Stimulated activated CD8-positive, alpha-beta memory T cell treated with anti-CD3 and anti-CD28 coated beads, Interleukin-15, amount 100 ng/mL, for 24 hours (primary cell): ENCODE measurements around the gene CALM3.
"Not testable (repeated sequence)": the region's sequence is repeated elsewhere in the genome, so short reads cannot be mapped to it uniquely, and the experiment has no call there.

Experiments used
- DNase-seq: peaks from one replicate; pipeline ENCODE4 v3.0.0-alpha.2; 2020; ENCODE audit warnings: low read depth

The CALM3 gene

GRCh38 chr19:46601318-46602224, at the start of gene CALM3:
Gene CALM3 (plus strand): TSS chr19:46601330. CDS start chr19:46601435, 105 bp downstream.
- no peak for DNase-seq

- no peak for DNase-seq
Measured at GRCh38 chr19:46552891-46553290, 48.2 kb upstream of the CALM3 start.

- no peak for DNase-seq
Measured at GRCh38 chr19:46554161-46554560, 47.0 kb upstream of the CALM3 start.

GRCh38 chr19:46555628-46556280, 45.4 kb upstream of the CALM3 start:
- DNase-seq, result no peak

GRCh38 chr19:46556471-46556870, 44.7 kb upstream of the CALM3 start:
- not testable (repeated sequence) for DNase-seq

GRCh38 chr19:46559203-46559602, 41.9 kb upstream of the CALM3 start:
- no peak for DNase-seq

GRCh38 chr19:46559675-46560074, 41.5 kb upstream of the CALM3 start:
- not testable (repeated sequence) for DNase-seq

- no peak for DNase-seq
Measured at GRCh38 chr19:46564701-46565100, 36.4 kb upstream of the CALM3 start.

- DNase-seq, result no peak
Measured at GRCh38 chr19:46571495-46571894, 29.6 kb upstream of the CALM3 start.

- DNase-seq, result no peak
Measured at GRCh38 chr19:46573679-46574498, 27.2 kb upstream of the CALM3 start.

- no peak for DNase-seq
Measured at GRCh38 chr19:46574533-46574932, 26.6 kb upstream of the CALM3 start.

- no peak for DNase-seq
Measured at GRCh38 chr19:46578450-46578849, 22.7 kb upstream of the CALM3 start.

- no peak for DNase-seq
Measured at GRCh38 chr19:46579361-46579879, 21.7 kb upstream of the CALM3 start.

- DNase-seq, result no peak
Measured at GRCh38 chr19:46580247-46580646, 20.9 kb upstream of the CALM3 start.

GRCh38 chr19:46585539-46585938, 15.6 kb upstream of the CALM3 start:
- DNase-seq, result no peak

- DNase-seq, result no peak
Measured at GRCh38 chr19:46586294-46586693, 14.8 kb upstream of the CALM3 start.

GRCh38 chr19:46587861-46588260, 13.3 kb upstream of the CALM3 start:
- DNase-seq, result no peak

- no peak for DNase-seq
Measured at GRCh38 chr19:46591254-46591653, 9.9 kb upstream of the CALM3 start.

- no peak for DNase-seq
Measured at GRCh38 chr19:46591870-46592269, 9.3 kb upstream of the CALM3 start.

- no peak for DNase-seq
Measured at GRCh38 chr19:46596008-46596407, 5.1 kb upstream of the CALM3 start.

GRCh38 chr19:46598372-46598917, 2.7 kb upstream of the CALM3 start:
- DNase-seq, result no peak
